Heart right ventricle (tissue), 16 donors: ENCODE results near the gene NPY. TPM values are rescaled to one million over a fixed set of nuclear protein-coding genes. Genes with fewer than 3 reads are reported as not detected.

ENCODE experiments used
- ATAC-seq, 8 donors: fragments of 200-7000 bp; cut with Tn5 transposase; one replicate each; pipeline ENCODE4 v1.9.1; 2020; ENCODE audit warnings: mild to moderate bottlenecking in 8 of 8, moderate library complexity in 8 of 8, moderate number of reproducible peaks in 1 of 8
- DNase-seq, 2 donors: peaks; one replicate each; pipeline ENCODE4 v3.0.0-alpha.2; 2020
- H3K27ac ChIP-seq, 10 donors: fragments of 200-600 bp; sonication (generic) in 2 of 10; one replicate each; pipeline versions ENCODE4 v1.5.0 to v1.8.0; 2020 to 2022; ENCODE audit warnings: mild to moderate bottlenecking in 3 of 10
- H3K27me3 ChIP-seq, 7 donors: fragments of 200-600 bp; one replicate each; pipeline ENCODE4 v1.8.0; 2021 to 2022; ENCODE audit warnings: mild to moderate bottlenecking in 2 of 7
- H3K36me3 ChIP-seq, 9 donors: fragments of 200-600 bp; sonication (generic) in 1 of 9; one replicate each; pipeline versions ENCODE4 v1.5.0 to v1.8.0; 2020 to 2022; ENCODE audit warnings: mild to moderate bottlenecking in 2 of 9
- H3K4me1 ChIP-seq, 9 donors: fragments of 200-600 bp; sonication (generic) in 1 of 9; one replicate each; pipeline versions ENCODE4 v1.5.0 to v1.8.0; 2020 to 2022; ENCODE audit warnings: mild to moderate bottlenecking in 4 of 9
- H3K4me3 ChIP-seq, 10 donors: fragments of 200-600 bp; sonication (generic) in 2 of 10; one replicate each; pipeline versions ENCODE4 v1.5.0 to v1.8.0; 2020 to 2022; ENCODE audit warnings: mild to moderate bottlenecking in 7 of 10, moderate library complexity in 2 of 10
- H3K9me3 ChIP-seq, 11 donors: fragments of 200-600 bp in 10 of 11; sonication (generic) in 2 of 11; one replicate each; pipeline versions ENCODE4 v1.5.0 to v1.8.0; 2013 to 2022; ENCODE audit warnings: mild to moderate bottlenecking in 2 of 11, control low read depth in 1 of 11, moderate library complexity in 1 of 11
- CTCF ChIP-seq, 9 donors: fragments of 200-600 bp; sonication (generic) in 2 of 9; IDR thresholded peaks; one replicate each; pipeline versions ENCODE4 v1.5.0 to v1.8.0; 2021 to 2022; ENCODE audit warnings: antibody characterized with exemption in 9 of 9, mild to moderate bottlenecking in 5 of 9, moderate library complexity in 1 of 9
- WGBS, 2 donors: extraction: QIAGEN DNeasy Blood & Tissue Kit; methylation state at CpG; one replicate each; pipeline ENCODE4 v1.1.7; 2013; ENCODE audit warnings: inconsistent platforms in 1 of 2; 5-methylcytosine and 5-hydroxymethylcytosine counted together
- intact Hi-C, 10 donors: fragments of 100-400 bp; cut with DNase I; formaldehyde crosslinking; loops; one replicate each; pipeline versions ENCODE4 v1.11.1 to v1.14.2; 2022
- polyA plus RNA-seq, 2 donors: library from polyadenylated mRNA; stranded (reverse); fragments of 200-250 nt; gene quantifications; one replicate each; pipeline ENCODE4 v1.2.3, GENCODE V29; 2013
- total RNA-seq, 10 donors: library from RNA; stranded (reverse); fragmentation: NEBNext Ultra II Directional in 3 of 10; extraction: Animal tissue kit (Norgen Biotek cat#: 25700) in 3 of 10; gene quantifications; one replicate each; pipeline versions ENCODE4 v1.2.1 to v1.2.4, GENCODE V29; 2021 to 2023
- donor health status: Arrhythmogenic right ventricular cardiomyopathy.
- donor health status: ischemic (EF 13 %, LVEDD 7.1; RV severe dilation, severe dysfunction).
- donor health status: healthy with polysubstance abuse.
- donor health status: DM: no; HTN: yes; CAD: no.
- donor health status: DM: no; HTN: no; CAD: no.
- donor health status: ischemic (EF 25% LVEDD 6.9; RV normal size, moderate dysfunction).
- donor health status: ischemic (EF 25% LVEDD 5.7; RV mildly dilated, moderate dysfunction).
- donor health status: healthy.
- donor health status: DM: yes; HTN: yes; CAD: no.
- donor health status: Ischemic cardiomyopathy.
- donor health status: ischemic (EF 35%, LVEDD 5.7; RV mildly dilated, moderate dysfunction).
- donor health status: nonischemic (EF 11% LVEDD 7.7; RV severe dilation, severe dysfunction).
- donor health status: DM: yes; HTN: yes; CAD: no.
- donor health status: PGD.
- donor health status: ischemic (EF 29% LVEDD 5.4; RV normal size, mild dysfunction).
- donor health status: nonischemic (EF 23%, LVEDD 6.1; RV moderate dilation, normal function).

The NPY gene
- total and polyA plus RNA-seq, 12 donors, result 0.13 TPM; not detected in 11

GRCh38 chr7:24319209-24319608 is 35.2 kb downstream of the NPY start:
- intact Hi-C loops, result no loop called here
- Histone ChIP-seq H3K4me3 (no peak overlapping the region), H3K9me3 (no peaks in the 10 kb centered on the region), H3K27me3 (peaks cover 0 to 14% (median 0%) of the 10 kb centered on the region in 7 donors), H3K36me3 (no peaks in the 10 kb centered on the region), H3K27ac (no peak overlapping the region), H3K4me1 (no peaks in the 10 kb centered on the region)
- DNase-seq (no peak), ATAC-seq (no peak)
- TF ChIP-seq CTCF (IDR thresholded peaks at IDR 0.05), result no peak

GRCh38 chr7:24323961-24324480 is 40.0 kb downstream of the NPY start:
- Histone ChIP-seq H3K4me1 (no peaks in the 10 kb centered on the region), H3K27ac (no peak overlapping the region), H3K9me3 (no peaks in the 10 kb centered on the region), H3K36me3 (no peaks in the 10 kb centered on the region), H3K4me3 (no peak overlapping the region), H3K27me3 (peaks cover 0 to 7% (median 0%) of the 10 kb centered on the region in 7 donors)
- 47 to 56% methylated on average over 3 of the region's 3 CpGs for WGBS, 2 donors
- no peak for TF ChIP-seq CTCF (IDR thresholded peaks at IDR 0.05)
- intact Hi-C loops, result no loop called here
- DNase-seq, result no peak
- ATAC-seq, result no peak

- Histone ChIP-seq H3K27me3 (no peaks in the 10 kb centered on the region), H3K9me3 (no peaks in the 10 kb centered on the region), H3K4me1 (no peaks in the 10 kb centered on the region), H3K36me3 (no peaks in the 10 kb centered on the region), H3K4me3 (no peak overlapping the region), H3K27ac (no peak overlapping the region)
- DNase-seq, result no peak
- intact Hi-C loops, result no loop called here
- WGBS, 2 donors, result 83 to 90% methylated on average over 5 of the region's 5 CpGs
- TF ChIP-seq CTCF (IDR thresholded peaks at IDR 0.05), result no peak
- ATAC-seq, result no peak
These were observed 41.7 kb downstream of the NPY start for GRCh38 chr7:24325708-24326107.

DNA sequence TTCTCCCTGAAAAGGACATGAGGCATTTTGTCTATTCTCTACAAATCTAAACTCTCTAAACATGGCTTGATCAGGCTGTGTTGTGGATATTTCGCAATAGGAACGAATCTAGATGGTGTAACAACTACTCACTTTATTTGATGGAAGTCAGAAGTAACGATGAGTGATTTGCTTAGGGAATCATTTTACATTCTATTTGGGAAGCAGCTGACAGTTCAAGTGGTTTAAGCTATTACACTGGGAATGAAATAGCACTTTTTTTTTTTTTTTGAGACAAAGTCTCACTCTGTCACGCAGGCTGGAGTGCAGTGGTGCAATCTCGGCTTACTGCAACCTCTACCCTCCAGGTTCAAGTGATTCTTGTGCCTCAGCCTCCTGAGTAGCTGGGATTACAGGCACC is 44.1 kb downstream of the NPY start:
- Histone ChIP-seq H3K36me3 (no peaks in the 10 kb centered on the region), H3K27ac (no peak overlapping the region), H3K9me3 (peaks cover 0 to 3% (median 0%) of the 10 kb centered on the region in 11 donors), H3K4me3 (no peak overlapping the region), H3K27me3 (no peaks in the 10 kb centered on the region), H3K4me1 (no peaks in the 10 kb centered on the region)
- TF ChIP-seq CTCF (IDR thresholded peaks at IDR 0.05), result no peak
- no peak for DNase-seq
- intact Hi-C loops, result no loop called here
- 75 to 79% methylated on average over 5 of the region's 5 CpGs for WGBS, 2 donors
- no peak for ATAC-seq
